ENCODE results near the gene NRXN3.

The NRXN3 gene

DNA sequence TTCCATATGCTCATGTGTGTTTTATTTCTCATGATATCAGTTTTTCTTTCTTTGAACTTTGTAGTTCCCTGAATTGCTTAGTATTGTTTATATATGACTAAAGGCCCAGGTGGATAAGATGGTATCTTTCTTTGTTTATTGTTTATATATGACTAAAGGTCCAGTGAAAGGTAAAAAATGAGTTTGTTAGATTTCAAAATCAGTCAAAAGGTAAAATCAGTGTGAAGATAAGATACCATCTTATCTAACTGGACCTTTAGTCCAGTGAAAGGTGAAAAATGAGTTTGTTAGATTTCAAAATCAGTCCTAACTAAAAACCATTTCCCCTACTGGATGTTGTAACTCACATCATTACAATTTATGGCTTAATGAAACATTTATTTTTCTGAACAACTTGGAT is 1150.9 kb downstream of the NRXN3 start:
- TF ChIP-seq CTCF (IDR thresholded peaks at IDR 0.05; ENCODE audit: low read depth, low read length, missing control alignments): no peak
- no peak overlapping the region for H3K4me3 ChIP-seq (ENCODE audit: low read depth, low read length)
- in situ Hi-C loops (cut with HindIII; ENCODE audit: low sequenced_read_pairs): no loop called here
- DNase-seq (ENCODE audit: low read depth): no peak

DNA sequence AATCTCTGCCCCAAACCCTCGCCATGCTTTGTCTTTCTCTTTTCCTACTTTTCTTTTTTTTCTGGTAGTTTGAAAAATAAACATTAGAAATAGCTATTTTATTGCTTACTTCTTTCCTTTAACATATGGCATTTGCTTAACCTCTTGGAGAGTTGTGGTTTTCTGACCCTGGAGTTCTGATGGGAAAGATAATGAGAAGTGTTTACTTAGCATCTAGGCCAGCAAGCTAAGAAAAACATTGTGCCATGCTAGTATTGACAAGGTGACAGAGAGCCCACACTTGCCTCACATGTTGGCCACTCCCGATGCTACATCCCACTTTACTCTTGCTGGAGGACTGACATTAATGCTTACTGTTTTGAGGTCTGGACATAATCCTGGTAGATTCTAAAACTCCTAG is 1154.9 kb downstream of the NRXN3 start:
- no peak for DNase-seq (ENCODE audit: low read depth)
- no peak overlapping the region for H3K4me3 ChIP-seq (ENCODE audit: low read depth, low read length)
- no peak for TF ChIP-seq CTCF (IDR thresholded peaks at IDR 0.05; ENCODE audit: low read depth, low read length, missing control alignments)
- in situ Hi-C loops (cut with HindIII; ENCODE audit: low sequenced_read_pairs): no loop called here

DNA sequence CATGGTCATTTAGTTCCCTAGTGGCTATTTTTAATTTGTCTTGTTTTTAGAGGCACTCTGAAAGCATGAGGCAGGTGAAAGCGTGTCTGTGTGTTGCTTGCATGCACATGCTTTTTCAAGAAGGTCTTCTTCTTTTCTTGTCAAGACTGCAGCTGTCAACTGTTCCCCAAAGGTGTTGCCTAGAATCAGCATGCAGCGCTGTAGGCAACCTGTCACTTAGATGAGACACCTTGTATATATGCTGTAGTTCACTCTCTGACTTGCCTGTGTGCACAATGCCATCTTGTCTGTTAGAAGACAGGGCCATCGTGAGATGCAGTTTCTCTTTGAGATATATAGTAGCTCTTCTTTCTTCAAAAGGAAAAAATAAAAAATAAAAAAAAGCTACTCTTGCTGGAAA is 1155.4 kb downstream of the NRXN3 start:
- no peak for DNase-seq (ENCODE audit: low read depth)
- no peak overlapping the region for H3K4me3 ChIP-seq (ENCODE audit: low read depth, low read length)
- in situ Hi-C loops (cut with HindIII; ENCODE audit: low sequenced_read_pairs): no loop called here
- no peak for TF ChIP-seq CTCF (IDR thresholded peaks at IDR 0.05; ENCODE audit: low read depth, low read length, missing control alignments)

DNA sequence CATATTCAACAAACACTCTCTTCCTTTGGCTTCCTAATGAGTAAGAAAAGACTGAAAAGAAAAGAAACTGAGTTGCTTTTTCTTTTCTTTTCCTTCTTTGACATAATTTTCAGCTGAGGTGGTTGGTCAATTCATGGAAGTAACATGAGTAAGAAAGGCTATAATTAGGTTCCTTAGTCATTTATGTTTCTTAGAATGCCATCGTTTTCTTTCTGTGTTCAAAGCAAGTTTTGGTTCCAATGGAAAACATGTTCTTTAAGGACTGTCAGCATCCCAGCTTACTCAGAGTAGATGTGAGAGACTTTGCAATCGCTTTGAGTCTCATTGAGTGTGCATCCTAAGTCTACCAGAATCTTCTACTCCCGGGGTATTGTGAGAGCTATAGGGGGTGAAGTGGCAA is 1158.7 kb downstream of the NRXN3 start:
- H3K4me3 ChIP-seq (ENCODE audit: low read depth, low read length): no peak overlapping the region
- in situ Hi-C loops (cut with HindIII; ENCODE audit: low sequenced_read_pairs): no loop called here
- no peak for TF ChIP-seq CTCF (IDR thresholded peaks at IDR 0.05; ENCODE audit: low read depth, low read length, missing control alignments)
- DNase-seq (ENCODE audit: low read depth): no peak

- no peak for TF ChIP-seq CTCF (IDR thresholded peaks at IDR 0.05; ENCODE audit: low read depth, low read length, missing control alignments)
- H3K4me3 ChIP-seq (ENCODE audit: low read depth, low read length): no peak overlapping the region
- in situ Hi-C loops (cut with HindIII; ENCODE audit: low sequenced_read_pairs): no loop called here
- DNase-seq (ENCODE audit: low read depth): no peak
These were observed 1161.7 kb downstream of the NRXN3 start for GRCh38 chr14:79331830-79332229.

DNA sequence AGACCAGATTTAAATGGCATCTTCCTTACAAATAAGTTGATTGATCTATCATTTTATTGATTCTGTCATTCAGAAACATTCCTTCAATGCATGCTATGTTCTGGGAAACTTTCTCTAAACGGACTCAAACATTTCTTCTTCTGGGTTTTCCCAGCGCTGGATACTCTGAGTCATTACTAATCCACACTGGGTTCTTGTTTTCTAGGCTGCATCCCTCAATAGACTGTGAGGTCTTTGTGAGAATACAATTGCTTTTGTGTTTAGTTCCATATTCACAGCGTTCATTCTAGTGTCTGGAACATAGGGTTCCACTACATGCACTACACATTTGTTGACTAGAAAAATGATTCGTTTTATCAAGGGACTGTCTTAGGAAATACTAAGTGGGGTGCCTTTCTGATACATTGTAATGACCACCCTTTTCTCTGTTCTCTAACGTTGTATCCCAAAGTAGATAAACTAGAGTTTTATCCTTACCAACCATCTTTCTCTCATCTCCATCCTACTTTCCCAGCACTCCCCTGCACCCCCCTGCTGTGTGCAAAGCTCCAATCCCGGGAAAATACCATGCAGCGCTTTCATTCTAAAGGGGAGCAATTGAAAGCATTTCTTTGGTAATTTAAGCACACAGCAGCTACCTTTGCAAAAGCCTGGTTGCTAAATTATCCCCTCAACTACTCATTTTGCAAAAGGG is 1162.5 kb downstream of the NRXN3 start:
- TF ChIP-seq CTCF (IDR thresholded peaks at IDR 0.05; ENCODE audit: low read depth, low read length, missing control alignments): no peak
- H3K4me3 ChIP-seq (ENCODE audit: low read depth, low read length): no peak overlapping the region
- DNase-seq (ENCODE audit: low read depth): no peak
- in situ Hi-C loops (cut with HindIII; ENCODE audit: low sequenced_read_pairs): no loop called here

Data from astrocyte of the cerebellum (primary cell).